Right atrium auricular region (tissue), 2 donors: ENCODE results near the gene CEACAM18. TPM values are rescaled to one million over a fixed set of nuclear protein-coding genes. Genes with fewer than 3 reads are reported as not detected.
A peak's percentile ranks its signal among the peaks of the same experiment; 100 is the strongest.
"Not testable (repeated sequence)": the region's sequence is repeated elsewhere in the genome, so short reads cannot be mapped to it uniquely, and the experiment has no call there.

ENCODE experiments used
- DNase-seq: peaks from one replicate; pipeline ENCODE4 v3.0.0-alpha.2; 2019; ENCODE audit warnings: low spot score
- H3K27ac ChIP-seq, 2 donors: fragments of 200-600 bp; sonication (generic); 1 replicate in 1 of 2; 2 replicates in 1 of 2; pipeline ENCODE4 v1.5.1; 2016 to 2019
- H3K27me3 ChIP-seq, 2 donors: fragments of 200-600 bp; sonication (generic); one replicate each; pipeline versions ENCODE4 v1.5.1 to v1.6.0; 2017 to 2019
- H3K36me3 ChIP-seq: fragments of 200-600 bp; sonication (generic); one replicate; pipeline ENCODE4 v1.5.1; 2016
- H3K4me1 ChIP-seq, 2 donors: fragments of 200-600 bp; sonication (generic); one replicate each; pipeline versions ENCODE4 v1.5.1 to v1.6.0; 2017 to 2019
- H3K4me3 ChIP-seq, 2 donors: fragments of 200-600 bp; sonication (generic); 1 replicate in 1 of 2; 2 replicates in 1 of 2; pipeline ENCODE4 v1.5.1; 2017 to 2019; ENCODE audit warnings: mild to moderate bottlenecking in 1 of 2, moderate library complexity in 1 of 2
- H3K9me3 ChIP-seq, 2 donors: fragments of 200-600 bp; sonication (generic); one replicate each; pipeline ENCODE4 v1.5.1; 2019
- CTCF ChIP-seq, 2 donors: fragments of 200-600 bp; sonication (generic); IDR thresholded peaks; one replicate each; pipeline ENCODE4 v1.5.1; 2019; ENCODE audit warnings: antibody characterized with exemption in 2 of 2
- total RNA-seq, 2 donors: library from RNA; depleted of rRNA; stranded (reverse); fragments of >200 nt; gene quantifications; one replicate each; pipeline ENCODE4 v1.1.0, GENCODE V29; 2016

CEACAM18 gene
- total RNA-seq, 2 donors from 2014 or later, result not detected

- TF ChIP-seq CTCF (IDR thresholded peaks at IDR 0.05), result no peak
- H3K27me3 ChIP-seq, result no peaks in the 10 kb centered on the region
Observed at GRCh38 chr19:51458899-51459505, 19.3 kb upstream of the CEACAM18 start.

GRCh38 chr19:51460164-51460992 lies 18.0 kb upstream of the CEACAM18 start:
- H3K4me3 ChIP-seq, result peak overlapping the region in 1 of 2 donors; percentile 16
- TF ChIP-seq CTCF (IDR thresholded peaks at IDR 0.05), result no peak
- H3K4me1 ChIP-seq, result no peaks in the 10 kb centered on the region
- no peaks in the 10 kb centered on the region for H3K9me3 ChIP-seq
- no peak for DNase-seq
- H3K27ac ChIP-seq, result no peak overlapping the region
- no peaks in the 10 kb centered on the region for H3K36me3 ChIP-seq
- no peaks in the 10 kb centered on the region for H3K27me3 ChIP-seq

More at GRCh38 chr19:51458899-51459505, 19.3 kb upstream of the CEACAM18 start:
- Histone ChIP-seq H3K36me3 (no peaks in the 10 kb centered on the region), H3K9me3 (no peaks in the 10 kb centered on the region), H3K4me3 (no peak overlapping the region), H3K27ac (no peak overlapping the region), H3K4me1 (no peaks in the 10 kb centered on the region)
- no peak for DNase-seq

- Histone ChIP-seq H3K27ac (no peak overlapping the region), H3K4me3 (no peak overlapping the region), H3K4me1 (no peaks in the 10 kb centered on the region), H3K27me3 (no peaks in the 10 kb centered on the region), H3K9me3 (no peaks in the 10 kb centered on the region), H3K36me3 (no peaks in the 10 kb centered on the region)
- TF ChIP-seq CTCF (IDR thresholded peaks at IDR 0.05), result no peak
- DNase-seq, result no peak
Observed at GRCh38 chr19:51461723-51462161, 16.6 kb upstream of the CEACAM18 start.

GRCh38 chr19:51462276-51462675 lies 16.1 kb upstream of the CEACAM18 start:
- Histone ChIP-seq H3K36me3 (no peaks in the 10 kb centered on the region), H3K27ac (no peak overlapping the region), H3K4me1 (no peaks in the 10 kb centered on the region), H3K27me3 (no peaks in the 10 kb centered on the region), H3K9me3 (no peaks in the 10 kb centered on the region), H3K4me3 (no peak overlapping the region)
- DNase-seq, result no peak
- TF ChIP-seq CTCF (IDR thresholded peaks at IDR 0.05), result no peak

- H3K27me3 ChIP-seq, result no peaks in the 10 kb centered on the region
- no peak for TF ChIP-seq CTCF (IDR thresholded peaks at IDR 0.05)
- no peak overlapping the region for H3K4me3 ChIP-seq
- no peaks in the 10 kb centered on the region for H3K4me1 ChIP-seq
- no peaks in the 10 kb centered on the region for H3K9me3 ChIP-seq
- H3K27ac ChIP-seq, result no peak overlapping the region
- no peak for DNase-seq
- no peaks in the 10 kb centered on the region for H3K36me3 ChIP-seq
Observed at GRCh38 chr19:51462681-51463080, 15.7 kb upstream of the CEACAM18 start.

GRCh38 chr19:51463976-51464581 lies 14.3 kb upstream of the CEACAM18 start:
- not testable (repeated sequence) for H3K36me3 ChIP-seq, H3K4me3 ChIP-seq, H3K9me3 ChIP-seq, H3K27me3 ChIP-seq, H3K4me1 ChIP-seq, H3K27ac ChIP-seq, DNase-seq
